H9 (cell line): Measurements from ENCODE around the gene NFS1. TPM values are rescaled to one million over a fixed set of nuclear protein-coding genes. Genes with fewer than 3 reads are reported as not detected.

ENCODE experiments used
- DNase-seq: peaks from one replicate; pipeline ENCODE4 v3.0.0-alpha.2; 2017
- H2AFZ ChIP-seq: one replicate; pipeline ENCODE4 v1.6.1; 2013; ENCODE audit warnings: mild to moderate bottlenecking, low read length, control low read depth, moderate library complexity
- H2AK5ac ChIP-seq: 2 replicates; pipeline ENCODE4 v1.6.1; 2013; ENCODE audit warnings: low read length, control low read depth, mixed read lengths; ENCODE audit not compliant: insufficient read length
- H2BK120ac ChIP-seq: one replicate; pipeline ENCODE4 v1.6.1; 2013; ENCODE audit warnings: low read depth, mild to moderate bottlenecking, low read length, control low read depth, inconsistent platforms; ENCODE audit not compliant: poor library complexity, severe bottlenecking
- H2BK12ac ChIP-seq: 2 replicates; pipeline ENCODE4 v1.6.1; 2013; ENCODE audit warnings: low read length, control low read depth, mixed read lengths, low read depth; ENCODE audit not compliant: insufficient read length
- H2BK15ac ChIP-seq: 2 replicates; pipeline ENCODE4 v1.6.1; 2013; ENCODE audit warnings: low read depth, low read length, control low read depth
- H2BK20ac ChIP-seq: one replicate; pipeline ENCODE4 v1.6.1; 2013; ENCODE audit warnings: low read depth, mild to moderate bottlenecking, low read length, control low read depth, inconsistent platforms; ENCODE audit not compliant: poor library complexity, severe bottlenecking
- H2BK5ac ChIP-seq: 2 replicates; pipeline ENCODE4 v1.6.1; 2013; ENCODE audit warnings: low read length, control low read depth, mixed read lengths; ENCODE audit not compliant: insufficient read length
- H3K14ac ChIP-seq: 2 replicates; pipeline ENCODE4 v1.6.1; 2013; ENCODE audit warnings: low read length, control low read depth; ENCODE audit not compliant: insufficient read depth
- H3K18ac ChIP-seq: 2 replicates; pipeline ENCODE4 v1.6.1; 2013; ENCODE audit warnings: low read depth, mild to moderate bottlenecking, mixed read lengths, low read length, control low read depth; ENCODE audit not compliant: insufficient read length
- H3K23ac ChIP-seq: 2 replicates; pipeline ENCODE4 v1.6.1; 2013; ENCODE audit warnings: low read length, control low read depth, mixed read lengths, low read depth; ENCODE audit not compliant: insufficient read length
- H3K23me2 ChIP-seq: 2 replicates; pipeline ENCODE4 v1.6.1; 2013; ENCODE audit warnings: low read depth, mild to moderate bottlenecking, mixed read lengths, low read length, control low read depth; ENCODE audit not compliant: insufficient read length, poor library complexity, severe bottlenecking
- H3K27ac ChIP-seq: 2 replicates; pipeline ENCODE4 v1.5.1; 2013; ENCODE audit warnings: low read length, control low read depth, mixed read lengths, low read depth; ENCODE audit not compliant: insufficient read length
- H3K27me3 ChIP-seq: 2 replicates; pipeline ENCODE4 v1.6.1; 2013; ENCODE audit warnings: low read length, control low read depth, inconsistent platforms; ENCODE audit not compliant: insufficient read depth
- H3K4ac ChIP-seq: 2 replicates; pipeline ENCODE4 v1.6.1; 2013; ENCODE audit warnings: low read depth, mild to moderate bottlenecking, control low read depth, inconsistent platforms, low read length, moderate library complexity
- H3K4me1 ChIP-seq: 2 replicates; pipeline ENCODE4 v1.6.1; 2013; ENCODE audit warnings: low read length, control low read depth, inconsistent platforms; ENCODE audit not compliant: insufficient read depth
- H3K4me2 ChIP-seq: 2 replicates; pipeline ENCODE4 v1.6.1; 2013; ENCODE audit warnings: low read length, control low read depth, mixed read lengths; ENCODE audit not compliant: insufficient read length, insufficient read depth
- H3K56ac ChIP-seq: 2 replicates; pipeline ENCODE4 v1.6.1; 2013; ENCODE audit warnings: low read depth, mild to moderate bottlenecking, mixed read lengths, low read length, control low read depth; ENCODE audit not compliant: insufficient read length
- H3K79me1 ChIP-seq: 2 replicates; pipeline ENCODE4 v1.6.1; 2013; ENCODE audit warnings: low read depth, mild to moderate bottlenecking, moderate library complexity, low read length, control low read depth, inconsistent platforms; ENCODE audit not compliant: insufficient read depth, poor library complexity, severe bottlenecking
- H3K79me2 ChIP-seq: 2 replicates; pipeline ENCODE4 v1.6.1; 2013; ENCODE audit warnings: low read length, control low read depth, inconsistent platforms; ENCODE audit not compliant: insufficient read depth
- H3K9ac ChIP-seq: 2 replicates; pipeline ENCODE4 v1.6.1; 2013; ENCODE audit warnings: low read length, control low read depth, mixed read lengths; ENCODE audit not compliant: insufficient read length; ENCODE audit errors: extremely low read depth
- H3K9me3 ChIP-seq: one replicate; pipeline ENCODE4 v1.6.1; 2013; ENCODE audit warnings: low read depth, low read length, inconsistent platforms; ENCODE audit not compliant: control insufficient read depth
- H3T11ph ChIP-seq: one replicate; pipeline ENCODE4 v1.6.1; 2013; ENCODE audit warnings: mild to moderate bottlenecking, low read length, control low read depth, inconsistent platforms
- H4K20me1 ChIP-seq: one replicate; pipeline ENCODE4 v1.6.1; 2013; ENCODE audit not compliant: control insufficient read depth, insufficient read length, insufficient read depth
- H4K5ac ChIP-seq: 2 replicates; pipeline ENCODE4 v1.6.1; 2013; ENCODE audit warnings: low read depth, mild to moderate bottlenecking, mixed read lengths, low read length, control low read depth; ENCODE audit not compliant: insufficient read length
- H4K8ac ChIP-seq: replicated peaks from 2 replicates; pipeline ENCODE4 v1.6.1; 2013; ENCODE audit warnings: low read length, control low read depth, mixed read lengths, low read depth; ENCODE audit not compliant: insufficient read length
- H4K91ac ChIP-seq: 2 replicates; pipeline ENCODE4 v1.6.1; 2013; ENCODE audit warnings: low read depth, mild to moderate bottlenecking, moderate library complexity, mixed read lengths, low read length, control low read depth; ENCODE audit not compliant: insufficient read length
- H3K27ac Mint-ChIP-seq, 3 experiments: 2 replicates in 2 of 3; 3 replicates in 1 of 3; pipeline ENCODE4 v1.8.0; 2020 to 2021; ENCODE audit warnings: mixed read lengths in 3 of 3, mild to moderate bottlenecking in 1 of 3, moderate library complexity in 1 of 3
- H3K27me3 Mint-ChIP-seq: 2 replicates; pipeline ENCODE4 v1.8.0; 2021; ENCODE audit warnings: low read depth, mild to moderate bottlenecking, moderate library complexity, mixed read lengths
- H3K36me3 Mint-ChIP-seq, 3 experiments: 2 replicates in 2 of 3; 3 replicates in 1 of 3; pipeline ENCODE4 v1.8.0; 2020 to 2021; ENCODE audit warnings: low read depth in 3 of 3, mixed read lengths in 3 of 3; ENCODE audit not compliant: insufficient read depth in 1 of 3
- H3K4me1 Mint-ChIP-seq, 2 experiments: 2 replicates each; pipeline ENCODE4 v1.8.0; 2020; ENCODE audit warnings: mixed read lengths in 2 of 2
- H3K4me3 Mint-ChIP-seq, 2 experiments: 2 replicates in 1 of 2; 3 replicates in 1 of 2; pipeline ENCODE4 v1.8.0; 2020 to 2021; ENCODE audit warnings: mild to moderate bottlenecking in 2 of 2, mixed read lengths in 2 of 2, moderate library complexity in 1 of 2
- H3K9me3 Mint-ChIP-seq, 2 experiments: 2 replicates in 1 of 2; 3 replicates in 1 of 2; pipeline ENCODE4 v1.8.0; 2020; ENCODE audit warnings: mild to moderate bottlenecking in 2 of 2, mixed read lengths in 2 of 2, moderate library complexity in 1 of 2
- CTCF ChIP-seq: fragments of 200-600 bp; sonication (generic); conservative IDR thresholded peaks from 3 replicates; pipeline ENCODE4 v1.8.0; 2021; ENCODE audit warnings: antibody characterized with exemption, mild to moderate bottlenecking
- WGBS: extraction: QIAGEN DNeasy Blood & Tissue Kit; methylation state at CpG from one replicate; pipeline ENCODE4 v1.1.7; 2013; ENCODE audit warnings: missing lambda C conversion rate, low lambda C conversion rate, mixed read lengths; ENCODE audit not compliant: insufficient read length; ENCODE audit errors: extremely low coverage; 5-methylcytosine and 5-hydroxymethylcytosine counted together
- total RNA-seq: library from RNA; stranded (reverse); gene quantifications from 2 replicates; pipeline ENCODE4 v1.2.1, GENCODE V29; 2021

NFS1 gene
- total RNA-seq, 1 experiment from 2014 or later: 26.6 TPM

GRCh38 chr20:35681960-35682359, 17.2 kb downstream of the NFS1 start:
- Histone ChIP-seq H2BK12ac (no peak overlapping the region), H3T11ph (no peak overlapping the region), H3K79me2 (no peaks in the 10 kb centered on the region), H3K4me1 (no peaks in the 10 kb centered on the region), H3K9ac (no peak overlapping the region), H3K14ac (no peak overlapping the region), H4K20me1 (no peaks in the 10 kb centered on the region), H4K91ac (no peak overlapping the region), H4K5ac (no peak overlapping the region), H2AK5ac (no peak overlapping the region), H3K27ac (no peak overlapping the region), H2BK120ac (no peak overlapping the region), H3K18ac (no peak overlapping the region), H2BK5ac (no peak overlapping the region), H3K9me3 (no peaks in the 10 kb centered on the region), H3K79me1 (no peaks in the 10 kb centered on the region), H3K27me3 (no peaks in the 10 kb centered on the region), H3K4me2 (no peak overlapping the region), H2AFZ (no peak overlapping the region), H2BK20ac (no peak overlapping the region), H2BK15ac (no peak overlapping the region), H3K23ac (no peak overlapping the region), H3K56ac (no peak overlapping the region), H3K4ac (no peak overlapping the region), H4K8ac (no peak overlapping the region), H3K23me2 (no peaks in the 10 kb centered on the region)
- Mint-ChIP-seq H3K9me3 (no peaks in the 10 kb centered on the region), H3K36me3 (peaks cover 3 to 14% (median 10%) of the 10 kb centered on the region in 3 experiments; a peak in 6 of 7 replicates), H3K4me3 (no peak overlapping the region), H3K27ac (no peak overlapping the region), H3K27me3 (no peaks in the 10 kb centered on the region), H3K4me1 (peaks cover 0 to 3% of the 10 kb centered on the region in 2 experiments; a peak in 1 of 4 replicates)
- WGBS: 83% methylated on average over 1 of the region's 1 CpG
- no peak for DNase-seq
- TF ChIP-seq CTCF: no peak
